Measurements from ENCODE around the gene TGM1.

Gene TGM1

DNA sequence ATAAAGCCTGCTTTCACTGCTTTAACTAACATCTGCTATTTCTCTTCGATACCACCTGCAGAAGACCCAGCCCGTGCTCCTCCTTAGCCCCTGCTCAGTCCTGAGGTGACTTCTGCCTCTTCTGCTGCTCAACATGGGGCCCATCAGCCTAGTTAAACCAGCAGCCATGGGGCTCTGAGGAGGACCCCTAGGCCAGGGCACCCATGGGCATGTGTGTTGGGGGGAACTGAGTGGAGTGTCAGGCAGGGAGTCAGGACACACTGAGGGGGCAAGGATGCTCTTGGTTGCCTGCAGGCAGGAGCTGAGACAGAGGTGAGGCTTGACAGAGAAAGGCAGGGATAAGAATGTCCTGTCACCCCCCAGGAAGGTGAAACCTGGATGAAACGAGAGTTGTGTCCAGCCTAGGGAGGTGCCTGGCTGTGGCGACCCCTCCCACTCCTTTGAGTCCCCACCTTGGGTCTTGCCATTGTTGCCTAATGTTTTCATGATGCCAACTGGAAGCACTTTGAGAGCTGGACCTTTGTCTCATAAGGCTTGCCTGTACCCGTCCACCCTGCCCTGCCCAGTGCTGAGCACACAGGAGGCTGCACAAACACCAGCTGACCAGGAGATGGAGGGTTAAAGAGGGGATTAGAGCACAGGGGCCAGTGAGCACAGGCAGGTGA lies 21.0 kb upstream of the TGM1 start:
- DNase-seq (ENCODE audit: low spot score in 2 of 2): no peak
- no peaks in the 10 kb centered on the region for H3K27me3 Mint-ChIP-seq
- no peak overlapping the region for H3K4me3 Mint-ChIP-seq
- no peaks in the 10 kb centered on the region for H3K36me3 Mint-ChIP-seq
- ATAC-seq (ENCODE audit: low read depth): no peak
- no peak overlapping the region for H3K27ac Mint-ChIP-seq
- peaks cover 30% of the 10 kb centered on the region for H3K4me1 Mint-ChIP-seq
- no peaks in the 10 kb centered on the region for H3K9me3 Mint-ChIP-seq

DNA sequence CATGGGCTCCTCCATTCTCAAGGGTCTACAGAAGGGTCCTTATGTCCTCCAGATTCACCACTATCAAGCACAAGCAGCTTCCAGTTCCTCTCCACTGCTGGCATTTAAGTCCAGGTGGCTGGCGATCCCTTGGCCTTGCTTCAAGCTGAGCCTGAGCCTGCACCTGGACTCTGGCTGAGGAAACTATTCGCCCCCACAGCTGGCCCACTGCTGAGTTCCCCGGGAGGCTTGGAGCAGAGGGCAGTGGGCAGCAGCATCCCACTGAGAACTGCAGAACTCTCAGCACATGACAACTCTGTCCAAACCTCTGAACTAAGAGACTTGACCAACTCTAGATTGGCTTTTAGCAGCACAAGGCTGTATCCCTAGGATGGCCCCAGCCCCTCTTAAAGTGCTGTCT lies 19.8 kb upstream of the TGM1 start:
- Mint-ChIP-seq H3K36me3 (peaks cover 3% of the 10 kb centered on the region), H3K4me1 (peaks cover 42% of the 10 kb centered on the region), H3K9me3 (peaks cover 6% of the 10 kb centered on the region), H3K27ac (peak overlapping the region; percentile 98), H3K27me3 (no peaks in the 10 kb centered on the region), H3K4me3 (no peak overlapping the region)
- DNase-seq (ENCODE audit: low spot score in 2 of 2) (no peak), ATAC-seq (ENCODE audit: low read depth) (no peak)

DNA sequence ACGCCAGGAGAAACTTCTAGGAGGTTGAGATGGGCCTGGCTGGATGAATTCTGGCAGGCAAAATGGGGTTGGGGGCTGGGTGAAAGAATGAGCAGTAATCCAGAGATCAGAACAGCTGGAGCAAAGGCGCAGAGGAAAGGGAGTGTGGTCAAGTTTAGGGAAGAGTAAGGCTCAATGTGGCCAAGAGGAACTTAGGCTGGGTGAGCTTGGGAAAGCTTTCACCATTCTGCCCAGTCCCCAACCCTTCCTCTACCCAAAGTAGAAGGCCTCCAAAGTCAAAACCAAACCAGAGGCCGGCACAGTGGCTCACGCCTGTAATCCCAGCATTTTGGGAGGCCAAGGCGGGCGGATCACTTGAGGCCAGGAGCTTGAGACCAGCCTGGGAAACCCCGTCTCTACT lies 18.7 kb upstream of the TGM1 start:
- DNase-seq (ENCODE audit: low spot score in 2 of 2): no peak
- ATAC-seq (ENCODE audit: low read depth): no peak
- H3K9me3 Mint-ChIP-seq: peaks cover 6% of the 10 kb centered on the region
- H3K27me3 Mint-ChIP-seq: no peaks in the 10 kb centered on the region
- peaks cover 52% of the 10 kb centered on the region for H3K4me1 Mint-ChIP-seq
- H3K36me3 Mint-ChIP-seq: peaks cover 3% of the 10 kb centered on the region
- peak overlapping the region; percentile 98 for H3K27ac Mint-ChIP-seq
- H3K4me3 Mint-ChIP-seq: no peak overlapping the region

- Mint-ChIP-seq H3K36me3 (peaks cover 3% of the 10 kb centered on the region), H3K27me3 (no peaks in the 10 kb centered on the region), H3K9me3 (peaks cover 6% of the 10 kb centered on the region), H3K4me1 (peaks cover 52% of the 10 kb centered on the region), H3K4me3 (no peak overlapping the region), H3K27ac (peak overlapping the region; percentile 98)
- ATAC-seq (ENCODE audit: low read depth): no peak
- DNase-seq (ENCODE audit: low spot score in 2 of 2): no peak
Observed at GRCh38 chr14:24280797-24281460, 18.0 kb upstream of the TGM1 start.

DNA sequence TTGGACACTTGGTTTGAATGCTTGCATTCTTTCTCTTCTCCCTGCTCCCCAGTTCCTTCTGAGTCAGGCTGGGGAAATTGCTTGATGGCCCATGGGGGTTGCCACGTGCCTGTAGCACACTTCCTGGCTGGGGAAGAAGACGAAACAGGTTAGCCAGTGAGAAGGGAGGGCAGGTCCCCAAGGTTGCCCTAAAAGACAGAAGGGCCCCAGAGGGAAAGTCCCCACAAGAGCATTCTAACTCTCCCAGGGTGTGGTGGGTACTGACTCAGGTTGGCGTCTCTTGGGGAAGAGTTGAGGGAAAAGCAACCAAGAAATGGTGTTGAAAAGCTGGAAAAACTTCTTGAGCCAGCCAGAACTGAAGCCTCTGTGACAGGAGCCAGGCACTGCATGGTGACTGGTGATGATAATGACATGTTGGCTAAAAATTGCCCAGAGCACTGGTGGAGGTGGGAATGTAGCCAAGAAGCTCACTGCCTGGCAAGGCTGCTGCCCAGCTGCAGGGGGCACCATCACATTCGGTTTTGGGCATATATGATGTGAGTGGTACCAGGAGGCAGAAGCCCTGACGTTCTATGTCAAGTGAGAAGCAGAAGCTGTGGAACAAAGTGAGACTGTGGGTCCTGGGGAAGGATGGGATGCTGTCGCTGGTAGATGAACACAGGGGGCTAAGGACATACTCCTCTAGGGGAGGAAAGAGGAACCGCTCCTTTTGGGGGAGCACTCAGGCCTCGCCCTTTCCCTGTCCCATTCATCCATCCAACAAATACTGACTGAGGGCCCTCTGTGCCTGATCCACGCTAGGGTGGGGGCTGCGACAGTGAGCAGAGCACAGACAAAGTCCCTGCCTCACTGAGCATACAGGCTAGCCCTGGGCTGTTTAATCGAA lies 16.6 kb upstream of the TGM1 start:
- peaks cover 3% of the 10 kb centered on the region for H3K36me3 Mint-ChIP-seq
- peaks cover 6% of the 10 kb centered on the region for H3K9me3 Mint-ChIP-seq
- H3K27ac Mint-ChIP-seq: peak overlapping the region; percentile 98
- peak; percentile 86 for ATAC-seq (ENCODE audit: low read depth)
- H3K4me3 Mint-ChIP-seq: no peak overlapping the region
- DNase-seq (ENCODE audit: low spot score in 2 of 2): peak; percentile 51 to 64
- H3K4me1 Mint-ChIP-seq: peaks cover 52% of the 10 kb centered on the region
- H3K27me3 Mint-ChIP-seq: no peaks in the 10 kb centered on the region

DNA sequence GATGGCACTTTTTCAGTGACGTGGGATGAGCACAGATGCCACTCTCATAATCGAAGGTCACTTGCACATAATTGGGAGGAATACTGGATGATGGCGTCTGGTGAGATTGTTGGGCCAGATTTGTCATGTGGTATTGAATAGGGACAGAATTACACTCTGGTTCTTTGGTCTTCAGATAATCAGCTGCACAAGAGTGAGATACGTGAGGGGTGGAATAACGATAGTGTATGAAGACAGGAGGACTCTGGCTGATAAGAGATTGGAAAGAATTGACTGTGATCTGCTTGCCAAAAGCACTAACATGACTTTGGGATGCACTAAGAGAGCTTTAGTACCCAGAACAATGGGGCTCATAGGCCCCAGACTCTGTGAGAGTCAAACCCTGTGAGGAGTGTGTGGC lies 15.4 kb upstream of the TGM1 start:
- peak overlapping the region; percentile 63 for H3K4me3 Mint-ChIP-seq
- H3K9me3 Mint-ChIP-seq: peaks cover 6% of the 10 kb centered on the region
- peaks cover 55% of the 10 kb centered on the region for H3K4me1 Mint-ChIP-seq
- peak overlapping the region; percentile 98 for H3K27ac Mint-ChIP-seq
- no peaks in the 10 kb centered on the region for H3K27me3 Mint-ChIP-seq
- ATAC-seq (ENCODE audit: low read depth) (no peak), DNase-seq (ENCODE audit: low spot score in 2 of 2) (no peak)
- H3K36me3 Mint-ChIP-seq: peaks cover 3% of the 10 kb centered on the region

DNA sequence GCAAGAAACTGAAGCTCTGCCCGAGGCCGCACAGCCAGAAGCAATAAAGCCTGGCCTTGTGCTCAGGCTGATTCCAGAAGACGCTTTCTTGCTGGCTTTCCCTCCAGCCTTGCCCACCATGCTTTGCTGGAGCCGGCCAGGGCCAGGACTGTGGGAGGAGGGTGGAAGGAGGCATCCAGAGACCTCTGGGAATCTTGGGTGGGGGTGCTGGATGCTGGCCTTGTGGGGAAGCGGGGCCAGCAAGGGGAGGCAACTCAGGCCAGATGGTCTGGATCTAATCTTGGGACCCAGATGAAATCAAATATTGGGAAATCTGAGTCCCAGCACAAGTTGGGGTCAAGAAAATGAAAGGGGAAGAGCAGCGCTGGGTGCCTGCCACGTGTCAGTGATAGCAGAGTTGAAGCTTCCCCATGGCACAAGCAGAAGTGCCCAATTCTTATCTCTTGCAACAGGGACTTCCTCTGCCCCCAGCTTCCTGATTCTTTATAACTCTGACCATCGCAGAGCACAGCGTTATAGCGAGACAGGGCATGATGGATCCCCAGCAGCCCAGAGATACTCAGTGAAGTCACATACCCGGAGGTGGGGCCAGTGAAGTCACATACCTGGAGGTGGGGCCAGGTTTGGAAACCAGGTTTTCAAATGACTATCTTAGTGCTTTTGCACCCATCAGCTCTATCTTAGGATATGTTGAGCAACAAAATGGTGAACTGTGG lies 14.8 kb upstream of the TGM1 start:
- Mint-ChIP-seq H3K4me1 (peaks cover 59% of the 10 kb centered on the region), H3K27me3 (no peaks in the 10 kb centered on the region), H3K27ac (peak overlapping the region; percentile 98), H3K36me3 (peaks cover 3% of the 10 kb centered on the region), H3K9me3 (peaks cover 6% of the 10 kb centered on the region), H3K4me3 (peak overlapping the region; percentile 63)
- ATAC-seq (ENCODE audit: low read depth) (peak; percentile 15), DNase-seq (ENCODE audit: low spot score in 2 of 2) (no peak)

DNA sequence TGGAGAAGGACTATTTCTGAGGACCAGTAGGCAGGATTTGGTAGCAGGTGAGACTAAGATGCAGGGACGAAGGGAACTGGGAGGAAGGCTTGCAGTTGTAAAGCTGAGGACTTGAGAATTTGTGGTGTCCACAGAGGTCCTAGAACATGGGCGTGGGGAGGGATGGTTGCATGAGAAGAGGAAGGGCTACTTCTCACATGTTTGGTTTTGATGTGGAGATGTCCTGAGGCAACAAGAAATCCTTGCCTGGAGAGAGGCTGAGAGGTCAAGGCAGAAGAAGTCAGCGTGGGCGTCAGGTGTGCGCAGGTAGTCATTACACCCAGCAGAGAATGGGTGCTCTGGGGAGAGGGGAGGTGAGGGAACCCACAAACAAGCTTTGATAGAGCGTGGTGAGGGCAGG lies 14.1 kb upstream of the TGM1 start:
- ATAC-seq (ENCODE audit: low read depth) (no peak), DNase-seq (ENCODE audit: low spot score in 2 of 2) (no peak)
- Mint-ChIP-seq H3K36me3 (peaks cover 3% of the 10 kb centered on the region), H3K4me3 (no peak overlapping the region), H3K9me3 (peaks cover 6% of the 10 kb centered on the region), H3K4me1 (peaks cover 63% of the 10 kb centered on the region), H3K27ac (peak overlapping the region; percentile 98), H3K27me3 (no peaks in the 10 kb centered on the region)

GRCh38 chr14:24274101-24274543 lies 11.1 kb upstream of the TGM1 start:
- peaks cover 5% of the 10 kb centered on the region for H3K36me3 Mint-ChIP-seq
- ATAC-seq (ENCODE audit: low read depth) (peak; percentile 49), DNase-seq (ENCODE audit: low spot score in 2 of 2) (peak; percentile 47 to 77)
- H3K27ac Mint-ChIP-seq: peak overlapping the region; percentile 99
- peaks cover 6% of the 10 kb centered on the region for H3K9me3 Mint-ChIP-seq
- peaks cover 47% of the 10 kb centered on the region for H3K4me1 Mint-ChIP-seq
- peak overlapping the region; percentile 15 for H3K4me3 Mint-ChIP-seq
- H3K27me3 Mint-ChIP-seq: no peaks in the 10 kb centered on the region

DNA sequence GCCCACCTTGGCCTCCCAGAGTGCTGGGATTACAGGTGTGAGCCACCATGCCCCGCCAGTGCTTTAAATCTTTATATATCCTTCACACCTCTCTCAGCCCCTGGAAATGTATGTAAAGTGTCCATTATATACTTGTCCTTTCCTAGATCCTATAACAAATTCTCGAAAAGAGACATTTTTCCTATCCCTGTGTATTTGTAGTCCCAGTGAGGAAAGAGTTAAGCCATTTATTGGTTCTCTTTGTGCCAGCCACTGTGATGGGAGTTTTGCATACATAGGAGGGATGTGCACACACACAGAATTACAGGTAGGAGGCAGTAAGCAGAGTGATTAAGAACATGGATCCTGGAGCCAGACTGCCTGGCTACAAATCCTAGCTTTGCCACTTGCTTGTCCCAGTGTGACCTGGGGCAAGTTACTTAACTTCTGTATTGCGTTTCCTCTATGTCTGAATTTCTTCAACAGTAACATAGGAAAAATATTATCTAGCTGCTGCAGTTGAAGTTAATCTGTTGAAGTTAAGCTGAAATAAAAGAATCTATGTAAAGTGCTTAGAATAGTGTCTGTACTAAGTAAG lies 10.5 kb upstream of the TGM1 start:
- no peak for ATAC-seq (ENCODE audit: low read depth)
- H3K27ac Mint-ChIP-seq: peak overlapping the region; percentile 99
- no peak for DNase-seq (ENCODE audit: low spot score in 2 of 2)
- no peaks in the 10 kb centered on the region for H3K27me3 Mint-ChIP-seq
- peak overlapping the region; percentile 30 for H3K4me3 Mint-ChIP-seq
- H3K36me3 Mint-ChIP-seq: peaks cover 5% of the 10 kb centered on the region
- H3K4me1 Mint-ChIP-seq: peaks cover 43% of the 10 kb centered on the region
- H3K9me3 Mint-ChIP-seq: peaks cover 4% of the 10 kb centered on the region

DNA sequence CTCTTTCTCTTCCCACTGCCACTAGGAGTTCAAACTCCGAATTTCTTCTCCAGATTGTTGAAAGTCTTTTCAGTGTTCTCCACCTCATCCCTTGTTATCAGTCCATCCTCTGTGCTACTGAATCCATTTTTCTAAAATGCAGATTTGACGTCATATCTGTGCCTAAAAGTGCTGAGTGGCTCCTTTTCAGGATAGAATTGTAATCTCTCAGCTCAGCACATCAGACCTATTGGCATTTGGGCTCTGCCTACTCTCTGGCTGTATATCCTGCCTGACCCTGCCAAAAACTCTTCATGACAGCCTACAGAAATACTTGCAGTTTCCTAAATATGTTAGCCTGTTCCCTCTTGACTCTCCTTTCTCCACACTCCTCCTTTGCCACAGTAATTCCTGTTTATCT lies 9.5 kb upstream of the TGM1 start:
- Mint-ChIP-seq H3K9me3 (no peaks in the 10 kb centered on the region), H3K4me1 (peaks cover 33% of the 10 kb centered on the region), H3K36me3 (peaks cover 4% of the 10 kb centered on the region), H3K27me3 (no peaks in the 10 kb centered on the region), H3K27ac (peak overlapping the region; percentile 99), H3K4me3 (peak overlapping the region; percentile 67)
- ATAC-seq (ENCODE audit: low read depth) (no peak), DNase-seq (ENCODE audit: low spot score in 2 of 2) (no peak)

DNA sequence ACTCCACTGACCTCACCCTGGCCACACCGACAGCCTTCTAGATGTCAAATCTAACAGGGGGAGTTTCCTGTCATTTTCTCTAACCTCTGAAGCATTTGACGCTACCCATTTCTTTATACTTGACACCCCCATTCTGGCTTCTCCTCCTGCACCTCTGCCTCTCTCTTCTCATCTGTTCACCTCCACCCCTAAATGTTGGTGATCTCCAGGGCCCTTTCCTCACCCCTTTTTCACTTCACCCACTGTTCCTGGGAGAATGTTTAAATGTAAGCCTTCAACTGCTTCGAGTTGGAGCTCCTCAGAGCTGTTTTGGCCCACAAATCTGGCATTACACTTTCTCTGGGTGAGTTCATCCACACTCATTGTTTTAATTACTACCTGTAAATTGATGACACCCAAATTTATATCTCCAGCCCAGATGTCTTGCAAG lies 8.9 kb upstream of the TGM1 start:
- no peak for DNase-seq (ENCODE audit: low spot score in 2 of 2)
- Mint-ChIP-seq H3K4me1 (peaks cover 33% of the 10 kb centered on the region), H3K36me3 (peaks cover 10% of the 10 kb centered on the region), H3K27me3 (no peaks in the 10 kb centered on the region), H3K4me3 (peak overlapping the region; percentile 90), H3K27ac (peak overlapping the region; percentile 99), H3K9me3 (no peaks in the 10 kb centered on the region)
- no peak for ATAC-seq (ENCODE audit: low read depth)

DNA sequence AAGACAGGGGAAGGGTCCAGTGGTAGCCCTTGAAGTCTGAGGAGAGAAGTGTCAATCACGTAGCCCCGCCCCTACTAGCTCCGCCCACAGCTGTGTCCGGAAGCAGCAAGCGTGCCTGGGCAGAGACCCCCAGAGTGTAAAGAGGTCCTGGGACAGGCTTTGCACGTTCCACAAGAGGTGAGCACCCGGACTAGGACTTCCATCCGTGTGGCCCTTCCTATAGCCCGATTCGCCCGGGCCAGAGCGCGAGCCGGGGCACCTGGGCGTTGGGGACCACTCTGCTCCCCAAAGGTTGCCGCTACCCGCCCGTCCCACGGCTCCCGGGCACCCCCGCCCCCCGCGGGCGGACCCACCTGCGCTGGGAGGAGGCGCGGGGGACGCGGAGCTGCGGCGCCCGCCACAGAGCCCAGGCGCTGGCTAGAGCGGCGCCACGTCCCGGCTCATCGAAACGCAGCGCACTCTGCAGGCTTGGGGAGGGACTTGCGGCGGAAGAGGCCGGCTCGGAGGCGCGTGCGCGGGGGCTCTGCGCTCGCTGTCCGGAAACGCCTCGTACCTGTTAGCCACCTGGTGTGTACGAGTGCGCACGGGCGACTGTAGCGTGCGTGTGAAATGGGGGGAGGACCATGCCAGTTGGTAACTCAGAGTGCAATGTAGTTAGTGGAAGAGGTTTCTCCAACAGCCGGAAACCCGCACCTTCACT lies 8.3 kb upstream of the TGM1 start, which contains the start of gene RABGGTA:
TSS of gene RABGGTA (minus strand) at position 464 of the 700 bp plus-strand sequence. CDS start 482 bp downstream, outside the sequence.
- H3K9me3 Mint-ChIP-seq: no peaks in the 10 kb centered on the region

More for the DNA sequence above, 8.3 kb upstream of the TGM1 start, which contains the start of gene RABGGTA:
- ATAC-seq (ENCODE audit: low read depth) (peak; percentile 78), DNase-seq (ENCODE audit: low spot score in 2 of 2) (peak; percentile 96)
- Mint-ChIP-seq H3K27ac (peak within 1 kb of the TSS; percentile 99), H3K27me3 (no peaks in the 10 kb centered on the region), H3K4me3 (peak within 1 kb of the TSS; percentile 90), H3K4me1 (peaks cover 31% of the 10 kb centered on the region), H3K36me3 (peaks cover 16% of the 10 kb centered on the region)

Measured in memory B cell (primary cell).